ENCODE results near the gene BDNF.

Gene BDNF

DNA sequence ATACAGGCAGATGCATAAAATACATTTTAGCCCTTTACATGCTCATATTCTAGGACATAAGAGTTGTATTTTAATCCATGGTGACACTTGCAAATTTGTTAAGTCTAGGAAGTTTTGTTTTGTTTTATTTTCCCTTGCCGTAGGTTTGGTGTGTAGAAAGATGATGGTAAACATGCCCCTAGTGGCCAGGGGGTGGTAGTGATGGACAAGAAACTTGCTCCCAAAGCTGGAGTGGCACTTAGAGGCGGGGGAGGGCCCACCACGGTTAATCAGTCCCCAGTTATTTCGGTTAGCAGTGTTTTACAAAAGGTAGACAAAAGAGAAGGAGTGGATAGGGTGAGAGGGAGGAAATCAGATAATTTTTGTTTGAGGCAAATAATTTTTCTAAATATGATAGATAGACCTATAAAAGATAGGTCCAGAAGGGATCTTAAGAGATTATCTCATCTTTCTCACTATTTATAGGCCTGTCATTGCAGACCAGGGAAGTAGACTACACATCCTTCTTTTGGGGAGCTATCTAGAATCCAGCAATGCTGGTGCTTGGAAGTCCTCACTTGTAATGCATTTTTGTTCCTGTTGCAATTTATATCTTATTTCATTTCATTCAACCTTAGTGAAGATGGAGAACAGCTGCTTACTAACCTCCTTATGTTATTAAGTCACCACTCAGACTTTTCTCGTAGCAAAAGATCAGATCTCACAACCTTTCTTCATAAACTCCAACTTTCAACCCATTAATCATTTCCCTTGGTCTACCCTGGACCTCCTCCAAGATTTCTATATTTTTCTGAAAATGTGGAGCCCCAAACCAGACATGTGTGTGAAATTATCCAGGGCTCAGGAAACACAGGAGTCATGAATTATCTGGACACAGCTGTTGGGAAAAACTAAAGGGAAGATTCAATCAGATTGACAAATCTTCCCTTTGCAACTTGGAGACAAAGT lies 5.9 kb upstream of the BDNF start:
- no peak for DNase-seq (ENCODE audit: low read depth)

DNA sequence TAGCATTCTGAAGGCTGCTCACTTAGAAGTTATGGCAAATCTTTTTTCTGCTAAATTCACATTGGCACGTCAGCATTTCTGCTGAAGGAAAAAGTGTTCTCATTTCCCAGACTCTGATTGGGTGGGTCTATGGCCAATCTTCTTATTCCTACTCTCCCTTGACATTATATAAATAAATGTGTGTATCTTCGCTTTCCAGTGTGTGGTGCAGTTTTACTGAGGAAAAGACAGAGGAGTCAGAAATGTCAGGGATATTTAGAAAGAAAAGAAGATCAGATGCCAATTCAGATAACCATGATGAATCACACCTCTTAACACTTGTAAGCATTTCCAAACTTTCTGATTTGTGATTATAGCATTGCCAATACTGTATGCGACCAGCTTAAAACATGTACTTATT lies 3.2 kb upstream of the BDNF start:
- DNase-seq (ENCODE audit: low read depth), result no peak

DNA sequence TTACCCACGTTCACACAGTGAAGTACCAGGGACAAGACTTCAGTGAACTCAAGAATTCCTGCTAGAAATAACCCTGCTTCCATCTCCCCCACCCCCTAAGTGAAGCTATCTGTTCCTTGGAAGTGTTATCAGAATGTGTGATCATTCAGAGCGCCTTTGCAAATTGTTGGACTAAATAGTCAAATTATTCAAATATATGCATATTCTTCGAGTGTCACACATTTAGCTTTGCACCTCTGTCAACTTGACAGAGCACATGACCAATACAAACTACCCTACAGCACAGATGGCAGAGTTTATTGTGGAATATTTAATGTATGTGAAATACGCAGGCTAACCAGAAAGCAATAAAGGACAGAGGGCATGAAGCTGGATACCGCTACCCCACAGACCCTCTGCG lies 2.6 kb upstream of the BDNF start:
- no peak for DNase-seq (ENCODE audit: low read depth)

DNA sequence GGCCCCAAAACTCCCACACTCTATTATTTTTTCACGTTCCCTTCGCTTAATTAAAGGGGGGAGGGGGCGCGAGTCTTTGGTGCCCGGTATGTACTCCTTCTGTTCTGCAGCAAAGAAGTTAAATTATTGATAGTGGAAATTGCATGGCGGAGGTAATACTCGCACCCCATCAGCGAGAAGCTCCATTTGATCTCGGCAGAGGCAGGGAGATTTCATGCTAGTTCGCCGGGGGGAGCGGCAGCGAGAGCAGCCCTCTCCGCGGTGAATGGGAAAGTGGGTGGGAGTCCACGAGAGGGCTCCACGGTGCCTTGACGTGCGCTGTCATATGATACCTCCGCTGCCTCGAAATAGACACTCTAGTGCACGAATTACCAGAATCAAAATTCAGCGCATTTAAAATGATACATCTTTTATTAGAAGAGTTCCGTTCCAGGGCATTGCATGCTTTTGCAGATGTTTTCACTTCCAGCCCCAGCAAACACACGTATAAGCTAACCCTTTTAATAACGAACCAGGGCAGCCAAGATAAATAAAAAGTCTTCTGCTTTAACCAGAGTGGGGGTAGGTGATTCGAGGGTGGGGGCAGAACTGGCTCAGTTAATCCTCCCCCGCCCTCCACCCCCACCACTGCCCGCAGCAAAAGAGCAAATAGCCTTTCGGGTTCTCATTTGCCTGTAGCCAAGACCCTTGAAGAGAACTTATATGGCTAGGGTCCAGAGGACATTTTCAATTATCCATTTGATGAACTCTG lies 1.3 kb upstream of the BDNF start:
- no peak for DNase-seq (ENCODE audit: low read depth)

DNA sequence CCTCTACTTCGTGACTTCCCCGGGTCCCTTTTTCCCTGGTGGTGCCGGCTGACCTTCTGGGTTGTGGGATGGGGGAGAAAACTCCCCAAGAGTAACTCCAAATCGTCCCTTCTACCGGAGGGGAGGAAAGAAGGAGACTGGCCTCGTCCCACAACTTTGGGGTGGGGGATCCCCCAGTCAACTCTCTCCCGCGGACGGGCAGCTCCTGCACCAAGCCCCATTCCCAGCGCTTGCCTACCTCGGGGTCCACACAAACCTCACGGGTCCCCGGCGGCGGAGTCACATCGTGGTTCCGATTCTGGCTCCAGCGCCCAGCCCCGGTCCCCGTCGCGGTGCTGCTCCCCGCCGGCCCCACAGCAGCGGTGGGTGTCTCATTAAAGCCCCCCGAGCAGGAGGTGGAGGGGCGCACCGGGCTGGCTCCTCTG lies 317 bp downstream of the BDNF start:
- DNase-seq (ENCODE audit: low read depth), result no peak

DNA sequence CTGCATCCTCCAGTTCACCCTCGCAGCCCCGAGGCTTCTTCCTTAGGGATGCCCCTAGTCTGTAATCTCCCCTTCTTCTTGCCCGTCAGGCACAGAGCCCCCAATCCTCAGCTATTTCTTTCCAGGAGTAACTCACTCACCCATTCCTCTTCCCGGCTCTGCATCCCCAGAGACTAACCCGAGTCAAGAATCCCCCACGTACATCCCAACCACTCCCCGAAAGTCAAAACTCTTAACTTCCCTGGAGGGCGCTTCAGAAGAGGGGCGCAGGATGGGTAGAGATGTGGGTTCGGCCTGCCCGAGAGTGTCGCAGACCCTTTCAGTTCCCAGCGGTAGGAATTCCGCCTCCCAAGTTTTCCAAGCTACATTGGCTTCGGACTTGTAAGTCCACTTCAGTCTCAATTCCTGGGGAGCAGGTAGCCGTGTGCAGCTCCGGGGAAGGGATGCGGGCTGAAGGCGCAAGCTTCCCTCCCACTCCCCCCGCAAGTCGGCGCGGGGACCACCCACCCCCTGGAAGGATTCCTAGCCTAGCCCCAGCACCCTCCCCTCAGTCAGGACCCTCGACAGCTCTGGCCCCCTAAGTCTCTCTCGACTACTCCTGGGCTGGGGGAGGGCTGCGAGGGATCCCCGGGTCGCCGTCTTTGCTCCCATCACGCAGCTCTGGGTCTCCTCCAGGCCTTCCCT lies 871 bp downstream of the BDNF start:
- no peak for DNase-seq (ENCODE audit: low read depth)

DNA sequence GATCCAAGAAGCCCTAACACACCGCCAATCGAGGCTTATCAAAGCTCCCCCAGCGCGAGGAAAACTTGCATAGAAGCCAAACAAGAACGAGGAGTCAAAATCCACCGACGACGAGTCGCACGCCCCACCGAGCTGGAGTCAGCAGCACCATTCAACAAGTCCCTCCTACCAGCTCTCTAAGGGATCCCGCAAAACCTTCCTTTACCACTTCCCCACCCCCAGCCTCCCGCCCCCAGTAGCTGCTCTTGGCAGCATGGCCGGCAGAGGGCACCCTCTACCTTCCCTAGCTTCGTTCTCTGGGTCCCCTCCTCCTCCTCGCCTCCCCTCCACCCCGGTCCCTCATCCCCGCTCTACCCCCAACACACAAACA lies 1.4 kb downstream of the BDNF start:
- peak; percentile 88 for DNase-seq (ENCODE audit: low read depth)

DNA sequence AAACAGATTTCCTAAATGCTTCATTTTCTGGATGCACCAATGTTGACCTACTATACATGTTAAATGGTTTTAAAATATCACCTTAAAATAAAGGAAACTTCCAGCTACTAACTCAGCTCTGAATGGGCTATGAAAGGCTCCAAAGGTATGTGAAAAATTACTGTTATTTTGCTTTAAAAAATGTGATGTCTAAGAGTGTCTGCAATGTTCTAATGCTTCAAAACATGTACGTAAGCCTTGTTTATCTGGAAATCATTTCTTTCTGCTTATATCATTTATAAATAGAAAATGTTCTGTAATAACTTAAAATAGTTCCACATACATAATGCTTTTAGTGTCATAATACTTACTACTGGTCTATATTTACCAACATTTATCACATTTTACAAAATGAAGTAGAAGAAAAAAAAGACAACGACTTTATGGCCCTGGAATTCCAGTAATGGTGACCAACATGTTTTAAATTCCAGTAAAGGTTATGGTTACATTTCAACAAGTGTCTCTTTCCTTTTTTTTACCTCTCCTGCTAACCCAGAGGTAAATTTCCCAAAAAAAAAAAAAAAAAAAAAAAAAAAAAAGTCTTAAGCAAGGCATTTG lies 2.5 kb downstream of the BDNF start:
- no peak for DNase-seq (ENCODE audit: low read depth)

DNA sequence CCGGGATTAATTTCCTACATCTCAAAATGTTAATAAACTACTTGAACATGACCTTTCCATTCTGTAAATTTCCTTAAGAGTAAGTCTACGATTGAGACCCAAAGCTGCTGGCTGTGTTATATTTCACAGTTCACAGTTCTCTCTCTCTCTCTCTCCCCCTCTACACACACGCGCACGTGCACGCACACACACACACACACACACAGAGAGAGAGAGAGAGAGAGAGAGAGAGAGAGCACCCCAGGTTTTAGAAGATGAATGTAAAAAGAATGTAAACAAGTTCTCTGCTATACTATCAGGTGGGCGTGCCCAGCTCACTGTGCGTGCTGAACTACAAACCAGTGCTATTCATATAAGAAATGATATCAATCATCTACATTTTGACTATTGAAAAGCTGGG lies 3.3 kb downstream of the BDNF start:
- DNase-seq (ENCODE audit: low read depth), result no peak

DNA sequence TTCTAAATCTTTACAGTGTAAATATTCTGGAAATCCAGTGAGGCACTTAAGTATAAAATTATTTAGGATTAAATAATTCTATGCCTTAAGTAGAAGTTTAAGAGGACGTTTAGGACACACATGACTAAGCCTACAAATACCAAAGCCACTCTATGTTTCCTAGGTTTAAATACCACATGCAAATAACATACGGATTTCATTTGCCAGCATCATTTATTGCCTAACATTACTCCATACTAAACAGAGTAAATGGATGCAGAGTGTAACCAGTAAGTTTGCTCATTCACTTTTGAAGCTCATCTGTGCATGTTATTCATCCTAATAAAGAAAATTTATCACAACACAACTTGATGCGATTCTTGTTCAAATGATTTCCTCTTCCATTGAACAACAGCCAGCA lies 4.1 kb downstream of the BDNF start:
- no peak for DNase-seq (ENCODE audit: low read depth)

DNA sequence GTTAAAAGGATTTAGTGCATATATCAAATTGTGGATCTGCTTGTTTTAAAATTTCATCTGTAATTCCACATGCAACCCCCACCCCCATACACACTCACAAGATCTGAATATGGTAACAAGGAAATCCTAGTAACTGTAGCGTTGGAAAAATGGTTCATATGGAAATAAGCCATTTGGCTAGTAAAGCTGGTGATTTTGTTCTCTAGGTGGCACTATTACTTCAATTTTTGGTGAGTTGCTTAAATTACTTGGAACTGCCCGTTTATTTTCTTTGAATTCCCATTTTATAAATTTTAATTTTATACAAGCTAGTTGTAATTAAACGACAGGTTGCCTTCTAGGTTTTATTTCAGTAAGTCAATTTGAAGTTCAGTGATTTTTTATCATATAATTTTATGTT lies 5.3 kb downstream of the BDNF start:
- no peak for DNase-seq (ENCODE audit: low read depth)

DNA sequence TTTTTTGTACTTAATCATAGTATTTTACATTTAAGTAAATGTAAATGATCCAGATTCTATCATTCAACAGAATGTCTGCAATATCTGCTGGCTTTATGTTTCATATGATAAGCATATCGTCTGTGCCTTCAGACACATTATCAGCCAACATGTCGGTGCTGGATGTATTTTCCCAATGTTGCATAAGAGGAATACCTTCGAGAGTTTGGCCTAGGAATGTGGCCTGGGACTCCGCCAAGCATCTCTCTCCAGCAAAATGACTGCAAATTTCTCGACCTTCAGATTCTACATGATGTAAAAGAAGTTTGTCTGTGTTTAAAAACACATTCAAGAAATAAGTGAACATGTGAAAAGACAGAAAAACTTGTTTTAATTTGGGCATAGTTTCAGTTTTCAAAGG lies 6.9 kb downstream of the BDNF start:
- DNase-seq (ENCODE audit: low read depth), result no peak

DNA sequence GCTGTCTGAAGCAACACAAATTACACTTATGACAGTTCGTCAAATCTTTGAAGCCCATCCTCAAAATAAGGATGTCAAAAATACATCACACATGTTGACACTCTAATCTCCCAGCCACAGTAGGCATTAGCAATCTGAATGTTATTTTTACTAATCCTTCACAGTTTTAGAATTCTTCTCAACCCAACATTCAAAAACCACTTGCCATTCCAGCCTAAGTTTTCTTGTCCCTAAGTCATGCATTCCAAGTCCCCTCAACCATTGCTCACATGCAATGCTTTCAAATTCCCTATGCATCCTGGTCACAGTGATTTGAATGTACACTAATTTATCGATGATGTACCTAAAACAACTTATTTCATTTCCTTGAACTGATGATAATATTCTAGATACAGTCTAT lies 7.5 kb downstream of the BDNF start:
- DNase-seq (ENCODE audit: low read depth), result no peak

DNA sequence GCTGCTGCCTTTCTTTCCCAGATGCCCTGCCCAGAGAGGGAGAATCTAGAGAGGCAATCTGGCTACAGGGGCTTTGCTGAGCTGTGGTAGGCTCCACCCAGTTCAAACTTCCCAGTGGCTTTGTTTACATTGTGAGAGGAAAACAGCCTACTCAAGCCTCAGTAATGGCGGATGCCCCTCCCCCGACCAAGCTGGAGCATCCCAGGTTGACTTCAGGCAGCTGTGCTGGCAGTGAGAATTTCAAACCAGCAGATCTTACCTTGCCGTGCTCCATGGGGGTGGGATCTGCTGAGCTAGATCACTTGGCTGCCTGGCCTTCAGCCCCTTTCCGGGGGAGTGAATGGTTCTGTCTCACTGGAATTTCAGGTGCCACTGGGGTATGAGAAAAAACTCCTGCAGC lies 12.2 kb downstream of the BDNF start:
- DNase-seq (ENCODE audit: low read depth), result no peak

DNA sequence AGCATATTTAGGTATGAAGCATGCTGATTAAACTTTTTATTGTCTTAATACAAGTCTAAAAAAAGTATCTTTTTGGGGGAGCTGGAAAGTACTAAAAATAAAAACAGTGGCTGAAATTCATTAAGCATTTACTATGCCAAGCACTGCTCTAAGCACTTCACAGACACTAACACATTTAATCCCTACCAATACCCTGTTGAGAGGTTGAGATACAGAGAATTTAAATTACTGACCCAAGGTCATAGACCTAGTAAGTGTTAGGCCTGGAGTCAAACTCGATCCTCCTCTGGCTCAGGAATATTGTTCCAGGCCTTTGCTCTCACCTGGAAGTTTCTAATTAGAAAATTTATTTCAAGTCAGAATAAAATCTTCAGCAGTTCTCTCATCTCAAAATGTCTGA lies 18.6 kb downstream of the BDNF start:
- DNase-seq (ENCODE audit: low read depth), result no peak

DNA sequence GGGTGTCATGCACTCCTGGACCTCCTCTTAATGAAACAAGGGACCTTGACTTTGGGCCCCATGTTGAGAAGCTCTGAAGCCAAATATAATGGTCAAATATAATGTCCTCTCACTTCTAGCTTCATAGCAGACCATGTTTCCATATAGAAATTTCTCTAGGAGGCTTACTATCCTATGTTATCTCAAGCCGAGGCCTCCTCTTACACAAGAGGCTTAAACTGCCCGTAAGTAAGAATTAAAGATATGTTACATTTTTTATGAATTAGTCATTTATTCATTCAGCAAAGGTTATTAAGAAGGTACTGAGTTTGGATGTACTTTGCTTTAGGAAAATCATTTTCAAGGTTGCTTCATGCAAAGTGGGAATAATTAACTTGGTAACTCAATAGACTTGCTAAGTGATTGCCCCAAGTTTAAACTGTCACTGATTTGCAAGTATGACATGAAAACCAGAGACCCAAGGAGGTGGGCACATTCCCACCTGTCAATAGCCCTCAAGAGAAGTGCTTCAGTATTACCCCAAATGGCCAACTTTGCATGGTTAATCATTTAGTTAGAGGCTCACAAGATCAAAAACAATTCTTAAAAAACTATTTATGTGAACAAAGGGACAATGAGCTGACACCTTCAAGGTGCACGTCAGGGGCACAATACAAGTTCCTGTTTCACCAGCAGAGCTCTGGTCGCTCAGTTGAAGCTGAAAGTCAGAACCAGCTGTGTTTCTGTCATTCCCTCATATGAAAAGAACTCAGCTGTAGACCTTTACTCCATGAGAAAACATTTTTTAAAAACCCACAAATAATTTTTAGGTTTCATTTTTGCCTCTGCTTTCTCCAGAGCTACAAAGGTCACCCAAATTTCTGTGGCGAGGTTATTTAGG lies 20.9 kb downstream of the BDNF start:
- DNase-seq (ENCODE audit: low read depth), result no peak

DNA sequence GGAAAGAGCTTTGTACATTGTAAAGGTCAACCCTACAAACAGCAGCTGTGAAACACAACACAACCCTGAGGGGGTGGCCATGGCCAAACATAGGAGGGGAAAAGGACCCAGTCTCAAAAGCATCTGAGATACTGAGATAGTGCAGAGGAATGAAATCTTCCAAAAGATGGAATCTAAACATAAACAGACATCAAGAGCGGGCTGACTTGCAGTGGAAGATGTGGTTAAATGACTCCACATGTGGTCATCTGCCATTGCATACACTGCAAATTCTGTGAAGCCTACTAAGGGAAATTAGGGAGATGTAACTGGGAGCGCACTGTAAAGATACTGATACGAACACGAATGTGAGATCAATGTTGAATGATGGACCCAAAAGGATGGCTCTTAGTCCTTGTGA lies 22.0 kb downstream of the BDNF start:
- no peak for DNase-seq (ENCODE audit: low read depth)

DNA sequence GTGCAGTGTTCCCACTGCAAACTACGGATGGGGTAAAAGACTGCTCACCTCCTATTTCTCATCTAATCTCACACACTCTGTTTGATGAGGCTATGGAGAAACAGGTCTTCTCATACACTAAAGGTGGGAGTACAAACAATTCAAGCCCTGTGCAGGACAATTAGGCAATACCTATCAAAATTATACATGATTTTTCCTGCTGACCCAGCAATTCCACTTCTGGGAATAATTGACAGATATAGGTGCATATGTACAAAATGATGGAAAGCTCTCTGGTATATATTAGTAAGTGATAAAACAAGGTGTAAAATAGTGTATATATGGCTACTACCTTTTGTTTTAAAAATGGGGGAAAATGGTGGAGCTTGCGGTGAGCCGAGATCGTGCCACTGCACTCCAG lies 23.1 kb downstream of the BDNF start:
- no peak for DNase-seq (ENCODE audit: low read depth)

DNA sequence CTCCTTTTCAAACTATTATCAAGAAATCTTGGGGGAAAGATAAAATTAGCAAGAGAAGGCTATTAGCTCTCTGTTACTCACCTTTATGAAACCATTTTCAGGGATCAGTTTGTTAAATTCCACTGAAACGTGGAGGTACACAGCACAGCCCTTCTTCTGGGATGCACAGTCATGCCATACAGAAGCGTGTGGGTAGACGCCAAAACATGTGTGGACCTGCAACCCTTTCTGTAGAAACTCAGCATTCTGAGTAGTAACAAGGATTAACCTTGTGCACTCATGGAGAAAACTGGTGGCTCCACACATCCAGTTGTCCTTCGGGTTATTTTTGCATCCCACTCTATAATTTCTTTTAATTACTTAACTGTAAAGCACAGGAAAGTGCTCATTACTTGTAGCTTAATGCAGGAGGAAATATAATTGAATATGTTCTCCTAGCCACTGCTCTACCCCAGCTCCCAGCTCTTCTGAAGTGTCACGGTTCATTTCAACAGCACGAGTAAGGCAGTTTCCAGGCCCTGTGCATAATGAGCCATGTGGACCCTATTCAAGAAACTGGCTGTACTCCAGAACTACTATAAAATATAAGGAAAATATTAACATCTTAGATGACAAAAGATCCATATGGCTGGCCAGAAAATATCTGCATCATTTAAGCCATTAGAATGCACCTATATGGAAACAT lies 26.1 kb downstream of the BDNF start:
- no peak for DNase-seq (ENCODE audit: low read depth)

DNA sequence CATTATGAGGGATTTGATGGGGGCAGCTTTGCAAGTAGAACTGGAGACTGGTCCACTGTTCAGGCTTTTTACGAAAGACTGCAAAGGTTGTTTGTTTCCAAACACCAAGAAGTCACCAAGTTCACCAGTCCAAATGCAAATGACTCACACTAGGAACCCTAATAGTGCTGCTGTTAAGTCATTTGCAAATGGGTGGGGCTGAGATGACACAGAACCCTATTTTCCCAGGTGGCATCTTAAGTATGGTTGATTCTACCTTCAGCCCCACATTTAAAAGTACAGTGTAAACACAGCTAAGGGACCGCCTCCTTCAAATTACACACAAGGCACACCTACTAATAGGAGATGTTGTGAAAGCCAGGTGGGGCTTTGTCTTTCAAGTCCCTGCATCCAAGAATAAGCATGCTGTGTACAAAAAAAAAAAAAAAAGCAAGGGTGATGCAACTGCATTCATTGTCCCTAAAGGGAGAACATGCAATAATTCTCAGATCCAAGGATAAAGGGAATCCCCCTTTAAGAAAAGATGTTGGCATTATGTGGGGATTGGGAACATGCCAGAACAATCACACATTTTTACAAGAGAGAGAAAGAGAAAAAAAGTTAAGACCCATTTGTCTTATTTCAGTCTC lies 27.3 kb downstream of the BDNF start:
- no peak for DNase-seq (ENCODE audit: low read depth)
